Right cardiac atrium (tissue), 5 donors: ENCODE data around the gene GMCL2. TPM values are rescaled to one million over a fixed set of nuclear protein-coding genes. Genes with fewer than 3 reads are reported as not detected.

Experiments used
- ATAC-seq, 2 donors: fragments of 200-7000 bp; cut with Tn5 transposase; one replicate each; pipeline versions ENCODE4 v1.8.0 to v1.9.1; 2020; ENCODE audit warnings: moderate library complexity in 2 of 2, mild to moderate bottlenecking in 1 of 2
- DNase-seq, 3 donors: peaks; one replicate each; pipeline ENCODE4 v3.0.0-alpha.2; 2020
- H3K27ac ChIP-seq: one replicate; pipeline ENCODE4 v1.5.1; 2013; ENCODE audit warnings: mild to moderate bottlenecking, low read length, control low read depth, moderate library complexity
- H3K27me3 ChIP-seq: one replicate; pipeline ENCODE4 v1.6.1; 2013; ENCODE audit not compliant: control insufficient read depth, insufficient read depth
- H3K4me1 ChIP-seq: one replicate; pipeline ENCODE4 v1.6.1; 2013; ENCODE audit warnings: low read length; ENCODE audit not compliant: control insufficient read depth, insufficient read depth
- H3K4me3 ChIP-seq: one replicate; pipeline ENCODE4 v1.5.1; 2013; ENCODE audit warnings: low read length, control low read depth
- H3K9me3 ChIP-seq: one replicate; pipeline ENCODE4 v1.6.1; 2013; ENCODE audit warnings: low read length; ENCODE audit not compliant: control insufficient read depth
- WGBS: extraction: QIAGEN DNeasy Blood & Tissue Kit; methylation state at CpG from one replicate; pipeline ENCODE4 v1.1.7; 2013; 5-methylcytosine and 5-hydroxymethylcytosine counted together
- intact Hi-C, 4 donors: fragments of 100-400 bp; cut with DNase I; formaldehyde crosslinking; loops; one replicate each; pipeline versions ENCODE4 v1.11.0 to v1.14.0; 2022 to 2023
- polyA plus RNA-seq: library from polyadenylated mRNA; stranded (reverse); fragments of 200-250 nt; gene quantifications from one replicate; pipeline ENCODE4 v1.2.3, GENCODE V29; 2013
- total RNA-seq, 4 donors: library from RNA; stranded (reverse); fragmentation: NEBNext Ultra II Directional; extraction: Animal tissue kit (Norgen Biotek cat#: 25700); gene quantifications; one replicate each; pipeline ENCODE4 v1.2.1, GENCODE V29; 2021
- donor health status: healthy with polysubstance abuse.
- donor health status: DM: no; HTN: yes; CAD: no.
- donor health status: DM: no; HTN: no; CAD: no.
- donor health status: DM: no; HTN: yes; CAD: no; lungs with severe emphysema.
- donor health status: DM: yes; HTN: yes; CAD: no.

The GMCL2 gene
- total and polyA plus RNA-seq, 5 donors, result not detected

DNA sequence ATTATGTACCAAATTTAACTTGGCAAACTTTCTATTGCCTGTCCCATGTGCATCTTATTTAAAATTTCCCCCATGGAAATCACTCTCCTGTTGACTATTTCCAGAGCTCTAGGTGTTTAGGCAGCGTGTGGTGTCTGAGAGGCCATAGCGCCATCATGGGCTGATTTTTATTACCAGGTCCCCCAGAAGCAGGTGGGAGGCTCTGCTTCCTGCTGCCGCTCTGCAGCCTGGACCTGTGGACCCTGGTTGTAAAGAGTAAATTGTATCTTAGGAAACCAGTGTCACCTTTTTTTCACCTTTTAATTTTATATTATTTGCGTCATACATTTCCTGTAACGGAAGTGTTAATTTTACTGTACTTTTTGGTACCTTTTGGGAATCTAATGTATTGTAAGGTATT, 23.5 kb upstream of the GMCL2 start:
- intact Hi-C loops, result no loop called here
- ATAC-seq, result no peak
- DNase-seq, result no peak
- Histone ChIP-seq H3K4me1 (peaks cover 9% of the 10 kb centered on the region), H3K27ac (no peak overlapping the region), H3K9me3 (no peaks in the 10 kb centered on the region), H3K4me3 (no peak overlapping the region), H3K27me3 (no peaks in the 10 kb centered on the region)
- WGBS, result 90% methylated on average over 5 of the region's 5 CpGs

DNA sequence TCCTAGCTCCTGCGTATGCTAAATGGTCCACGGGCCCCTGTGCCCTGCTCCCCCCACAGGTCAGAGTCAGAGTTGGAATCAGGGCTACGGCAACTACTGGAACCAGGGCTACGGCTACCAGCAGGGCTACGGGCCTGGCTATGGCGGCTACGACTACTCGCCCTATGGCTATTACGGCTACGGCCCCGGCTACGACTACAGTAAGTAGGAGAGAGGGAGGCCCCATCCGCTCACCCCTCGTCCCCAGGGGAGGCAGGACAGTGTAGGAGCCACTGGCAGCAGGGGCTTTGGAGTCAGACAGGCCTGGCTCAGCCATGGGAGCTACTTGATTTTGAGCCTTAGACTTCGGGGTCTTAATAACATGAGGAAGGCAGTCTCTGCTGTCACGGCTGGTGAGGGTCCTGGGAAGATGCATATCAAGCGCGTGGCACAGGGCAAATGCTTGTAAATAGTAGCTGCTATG, 22.9 kb upstream of the GMCL2 start:
- H3K9me3 ChIP-seq, result no peaks in the 10 kb centered on the region
- H3K27me3 ChIP-seq, result no peaks in the 10 kb centered on the region
- DNase-seq (no peak), ATAC-seq (no peak)
- peaks cover 9% of the 10 kb centered on the region for H3K4me1 ChIP-seq
- H3K27ac ChIP-seq, result no peak overlapping the region
- no peak overlapping the region for H3K4me3 ChIP-seq
- intact Hi-C loops, result no loop called here
- WGBS, result 92% methylated on average over 18 of the region's 18 CpGs

DNA sequence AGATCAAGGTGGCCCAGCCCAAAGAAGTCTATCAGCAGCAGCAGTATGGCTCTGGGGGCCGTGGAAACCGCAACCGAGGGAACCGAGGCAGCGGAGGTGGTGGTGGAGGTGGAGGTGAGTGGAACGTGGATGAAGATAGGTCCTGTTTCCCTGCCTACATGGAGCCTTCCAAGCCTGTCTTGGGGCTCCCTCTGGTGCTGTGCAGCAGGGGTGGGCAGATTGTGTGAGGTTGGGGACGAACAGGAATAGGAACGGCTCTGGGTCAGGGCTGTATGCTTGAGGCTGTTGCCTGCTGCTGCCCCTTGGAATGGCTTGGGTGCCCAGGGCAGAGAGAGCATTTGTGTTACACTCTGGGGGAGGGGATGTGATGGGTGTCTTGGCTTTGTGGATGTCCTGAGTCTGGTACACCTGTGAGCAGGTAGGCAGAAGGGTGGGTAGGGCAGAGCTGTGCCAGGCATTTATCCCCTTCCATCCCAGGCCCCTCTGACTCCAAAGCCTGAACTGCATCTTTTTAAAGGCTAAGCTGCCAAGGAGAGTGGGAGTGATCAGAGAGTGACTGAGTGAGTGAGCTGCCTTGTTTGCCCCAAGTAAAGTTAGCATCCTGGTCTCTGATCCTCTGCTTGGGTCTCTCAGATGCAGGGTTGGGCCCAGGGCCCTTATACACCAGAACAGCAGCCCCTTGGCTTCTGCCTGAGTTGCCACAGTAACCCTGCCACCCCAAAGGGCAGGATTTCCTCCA, 22.3 kb upstream of the GMCL2 start:
- Histone ChIP-seq H3K4me3 (no peak overlapping the region), H3K27ac (no peak overlapping the region), H3K27me3 (no peaks in the 10 kb centered on the region), H3K9me3 (no peaks in the 10 kb centered on the region), H3K4me1 (peaks cover 9% of the 10 kb centered on the region)
- intact Hi-C loops, result no loop called here
- ATAC-seq (no peak), DNase-seq (no peak)
- 84% methylated on average over 8 of the region's 8 CpGs for WGBS

DNA sequence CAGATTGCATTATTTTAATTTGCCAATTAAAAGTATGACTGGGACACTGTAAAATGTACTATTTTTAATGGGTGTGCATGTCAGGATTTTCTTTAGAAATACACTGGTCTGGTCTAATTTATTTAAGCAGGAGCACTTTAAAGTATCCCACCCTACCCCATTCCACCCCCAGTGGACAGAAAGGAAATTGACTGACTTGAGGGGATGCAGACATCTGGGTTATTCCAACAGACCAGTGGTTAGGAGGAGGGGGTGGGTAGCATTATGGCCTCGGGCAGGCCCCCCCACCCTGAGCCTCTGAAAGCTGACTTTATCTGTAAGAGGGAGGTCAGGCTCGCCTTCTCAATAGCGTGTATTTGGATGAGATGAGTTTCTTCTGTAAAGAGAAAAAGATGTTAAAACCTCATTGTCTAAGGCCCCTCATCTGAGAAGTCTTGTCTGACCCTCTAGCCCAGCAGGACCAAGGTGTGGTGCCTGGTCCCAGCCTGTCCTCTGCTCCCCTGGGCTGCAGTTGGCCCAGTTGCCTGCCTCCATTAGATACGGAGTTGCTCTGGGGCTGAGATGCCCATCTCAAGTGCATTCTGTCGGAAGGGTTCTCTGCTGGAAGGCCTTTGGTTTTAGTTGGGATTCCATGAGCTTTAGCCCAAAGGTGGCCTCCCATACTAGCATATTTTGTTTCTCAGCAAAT, 21.5 kb upstream of the GMCL2 start:
- Histone ChIP-seq H3K27ac (no peak overlapping the region), H3K27me3 (no peaks in the 10 kb centered on the region), H3K4me1 (peaks cover 9% of the 10 kb centered on the region), H3K4me3 (no peak overlapping the region), H3K9me3 (no peaks in the 10 kb centered on the region)
- 69% methylated on average over 5 of the region's 5 CpGs for WGBS
- ATAC-seq, result no peak
- no peak for DNase-seq
- intact Hi-C loops, result no loop called here

DNA sequence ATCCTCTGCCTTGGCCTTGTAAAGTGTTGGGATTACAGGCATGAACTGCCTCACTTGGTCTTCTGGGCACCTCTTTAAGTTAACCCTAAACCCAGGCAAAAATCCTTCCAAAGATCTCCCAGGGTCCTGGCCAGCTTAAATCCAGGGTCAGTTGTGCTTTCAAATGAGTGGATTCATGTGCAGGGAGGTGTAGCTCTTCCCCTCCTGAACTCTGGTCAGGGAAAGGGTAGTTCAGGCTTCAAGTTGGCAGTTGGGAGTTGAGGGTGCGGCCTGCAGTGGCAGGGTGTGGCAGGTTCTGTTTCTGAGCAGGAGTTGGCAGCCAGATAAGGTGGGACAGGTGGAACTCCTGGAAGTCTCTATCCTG, 20.7 kb upstream of the GMCL2 start:
- DNase-seq, result no peak
- no peaks in the 10 kb centered on the region for H3K9me3 ChIP-seq
- H3K4me3 ChIP-seq, result no peak overlapping the region
- WGBS, result 94% methylated on average over 1 of the region's 1 CpG
- no peak overlapping the region for H3K27ac ChIP-seq
- intact Hi-C loops, result no loop called here
- ATAC-seq, result no peak
- H3K27me3 ChIP-seq, result no peaks in the 10 kb centered on the region
- peaks cover 9% of the 10 kb centered on the region for H3K4me1 ChIP-seq

DNA sequence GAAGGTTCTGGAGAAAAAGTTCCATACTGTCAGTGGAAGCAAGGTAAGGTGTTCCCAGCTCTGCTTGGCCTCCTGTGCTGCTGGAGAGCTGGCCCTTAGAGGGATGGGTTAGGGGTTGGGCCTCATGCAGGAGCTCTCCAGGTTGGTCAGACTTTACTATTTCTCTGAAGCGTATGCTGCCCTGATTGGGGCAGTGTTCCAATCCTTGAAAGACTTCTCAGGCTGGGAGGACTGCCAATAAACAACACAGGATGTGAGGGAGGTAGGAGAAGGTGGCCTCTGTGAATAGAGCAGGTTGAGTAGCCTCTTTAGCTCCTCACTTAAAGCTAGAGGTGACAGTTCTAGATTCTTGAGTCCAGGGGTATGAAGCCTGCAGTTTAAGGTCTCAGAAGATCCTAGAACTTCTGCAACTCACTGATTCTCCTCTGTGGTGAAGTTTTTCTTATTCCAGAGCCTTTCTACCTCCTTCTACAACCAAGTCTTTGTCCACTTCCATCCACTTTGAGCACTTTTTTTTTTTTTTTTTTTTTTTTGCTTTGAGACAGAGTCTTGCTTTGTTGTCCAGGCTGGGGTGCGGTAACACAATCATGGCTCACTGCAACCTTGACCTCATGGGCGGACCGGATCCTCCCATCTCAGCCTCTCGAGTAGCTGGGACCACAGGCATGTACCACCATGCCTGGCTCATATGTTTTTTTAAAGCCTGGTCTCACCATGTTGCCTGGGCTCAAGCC, 20.2 kb upstream of the GMCL2 start:
- H3K27me3 ChIP-seq, result no peaks in the 10 kb centered on the region
- no peak for DNase-seq
- H3K4me1 ChIP-seq, result peaks cover 9% of the 10 kb centered on the region
- intact Hi-C loops, result no loop called here
- no peak for ATAC-seq
- H3K9me3 ChIP-seq, result no peaks in the 10 kb centered on the region
- H3K4me3 ChIP-seq, result no peak overlapping the region
- H3K27ac ChIP-seq, result no peak overlapping the region
- WGBS, result 63% methylated on average over 5 of the region's 5 CpGs

DNA sequence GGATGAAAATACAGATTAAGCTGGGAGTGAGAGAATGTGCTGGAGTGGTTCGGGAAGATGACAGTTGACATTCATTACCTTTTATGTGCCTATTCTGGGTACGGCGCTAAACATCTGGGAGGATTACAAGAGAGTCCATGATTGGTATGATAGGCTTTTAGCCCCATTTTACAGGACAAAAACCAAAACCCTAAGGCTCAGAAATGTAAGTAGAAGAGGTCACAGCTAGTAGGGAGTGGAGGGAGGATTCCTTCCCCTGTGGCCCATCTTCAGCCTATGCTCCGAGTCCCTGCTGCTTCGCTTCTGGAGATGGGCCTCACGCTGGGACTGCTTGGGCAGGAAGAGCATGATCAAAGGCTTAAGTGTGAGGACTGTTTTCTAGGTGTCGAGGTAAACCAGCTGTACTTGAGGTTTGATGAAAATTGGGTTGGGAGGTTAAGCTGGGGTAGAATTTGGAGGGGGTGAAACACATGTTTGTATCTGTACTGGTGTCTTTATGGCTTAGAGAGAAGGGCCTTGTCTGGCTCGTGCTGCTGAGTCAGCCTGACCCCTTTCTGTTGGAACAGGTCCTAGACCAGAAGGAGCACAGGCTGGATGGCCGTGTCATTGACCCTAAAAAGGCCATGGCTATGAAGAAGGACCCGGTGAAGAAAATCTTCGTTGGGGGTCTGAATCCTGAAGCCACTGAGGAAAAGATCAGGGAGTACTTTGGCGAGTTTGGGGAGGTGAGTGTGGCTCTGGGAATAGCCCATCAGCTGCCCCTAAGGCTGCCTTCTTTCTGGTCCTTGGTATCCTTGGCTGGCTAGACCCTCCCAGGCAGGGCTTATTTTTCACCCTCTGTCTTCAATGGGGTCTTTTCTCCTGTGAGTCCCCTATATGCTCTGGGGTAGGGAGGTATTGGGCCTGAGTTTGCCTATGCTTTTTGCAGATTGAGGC, 19.3 kb upstream of the GMCL2 start:
- peak overlapping the region; percentile 9 for H3K27ac ChIP-seq
- DNase-seq (no peak), ATAC-seq (no peak)
- H3K4me3 ChIP-seq, result peak overlapping the region; percentile 63
- H3K9me3 ChIP-seq, result no peaks in the 10 kb centered on the region
- WGBS, result 51% methylated on average over 12 of the region's 12 CpGs
- intact Hi-C loops, result no loop called here
- H3K27me3 ChIP-seq, result no peaks in the 10 kb centered on the region
- H3K4me1 ChIP-seq, result peaks cover 9% of the 10 kb centered on the region

DNA sequence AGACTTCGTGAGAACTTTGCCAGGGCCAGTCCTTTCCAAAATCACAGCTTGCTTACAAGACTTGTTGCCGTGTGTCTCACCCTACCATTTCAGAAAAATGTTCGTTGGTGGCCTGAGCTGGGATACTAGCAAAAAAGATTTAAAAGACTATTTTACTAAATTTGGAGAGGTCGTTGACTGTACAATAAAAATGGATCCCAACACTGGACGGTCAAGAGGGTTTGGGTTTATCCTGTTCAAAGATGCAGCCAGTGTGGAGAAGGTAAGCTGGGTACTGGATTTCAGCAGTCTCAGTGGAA, 18.5 kb upstream of the GMCL2 start:
- Histone ChIP-seq H3K27me3 (no peaks in the 10 kb centered on the region), H3K27ac (peak overlapping the region; percentile 44), H3K9me3 (no peaks in the 10 kb centered on the region), H3K4me3 (peak overlapping the region; percentile 63), H3K4me1 (peaks cover 9% of the 10 kb centered on the region)
- intact Hi-C loops, result no loop called here
- DNase-seq (no peak), ATAC-seq (no peak)
- WGBS, result 9% methylated on average over 5 of the region's 5 CpGs

DNA sequence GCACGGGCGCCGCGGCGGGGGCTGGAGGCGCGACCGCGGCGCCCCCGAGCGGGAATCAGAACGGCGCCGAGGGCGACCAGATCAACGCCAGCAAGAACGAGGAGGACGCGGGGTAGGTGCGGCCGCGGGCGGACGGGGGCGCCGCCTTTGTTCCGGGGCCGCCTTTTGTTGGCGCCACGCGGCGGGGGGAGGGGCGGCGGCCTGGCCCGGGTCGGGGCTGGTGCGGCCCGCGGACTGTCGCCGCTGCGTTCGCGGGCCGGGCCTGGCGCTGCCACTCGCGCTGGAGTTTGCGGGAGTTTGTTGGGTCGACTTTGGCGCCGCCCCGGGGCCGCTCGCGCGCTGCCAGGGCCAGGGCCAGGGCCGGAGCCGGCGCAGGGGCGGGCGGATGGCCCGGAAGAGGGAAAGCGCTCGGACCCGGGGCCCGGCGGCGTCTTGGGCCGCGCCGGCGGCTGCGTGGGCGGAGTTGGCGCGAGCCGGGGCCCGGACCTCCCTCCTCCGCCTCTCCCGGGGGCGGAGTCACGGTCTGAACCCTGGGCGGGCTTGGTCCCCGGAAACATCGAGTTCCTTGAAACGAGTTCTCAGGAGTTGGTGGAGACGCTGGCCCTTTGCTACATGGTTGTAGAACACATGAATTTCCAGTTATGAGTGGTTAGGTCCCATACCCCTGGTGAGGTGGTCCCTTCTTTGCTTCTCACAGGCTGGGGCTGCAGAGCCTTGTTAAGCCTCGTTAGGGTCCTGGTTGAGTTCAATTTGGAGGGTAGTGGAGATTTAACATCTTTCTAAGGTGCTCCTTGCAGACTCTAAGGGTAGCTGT, 18.0 kb upstream of the GMCL2 start:
- peak overlapping the region; percentile 63 for H3K4me3 ChIP-seq
- WGBS, result under 1% methylated on average over 90 of the region's 90 CpGs
- peak; percentile 86 to 92 (median 92) for DNase-seq
- H3K4me1 ChIP-seq, result peaks cover 9% of the 10 kb centered on the region
- H3K27me3 ChIP-seq, result no peaks in the 10 kb centered on the region
- peak overlapping the region; percentile 73 for H3K27ac ChIP-seq
- peak; percentile 66 to 72 for ATAC-seq
- intact Hi-C loops, result no loop called here
- no peaks in the 10 kb centered on the region for H3K9me3 ChIP-seq
